GM12872 (cell line): ENCODE results near the gene IGSF21.

Experiments
- CTCF ChIP-seq: IDR thresholded peaks from 3 replicates; pipeline ENCODE4 v1.5.1; 2011; ENCODE audit warnings: low read depth, mild to moderate bottlenecking, low read length, moderate library complexity; ENCODE audit not compliant: insufficient read depth

Gene IGSF21

DNA sequence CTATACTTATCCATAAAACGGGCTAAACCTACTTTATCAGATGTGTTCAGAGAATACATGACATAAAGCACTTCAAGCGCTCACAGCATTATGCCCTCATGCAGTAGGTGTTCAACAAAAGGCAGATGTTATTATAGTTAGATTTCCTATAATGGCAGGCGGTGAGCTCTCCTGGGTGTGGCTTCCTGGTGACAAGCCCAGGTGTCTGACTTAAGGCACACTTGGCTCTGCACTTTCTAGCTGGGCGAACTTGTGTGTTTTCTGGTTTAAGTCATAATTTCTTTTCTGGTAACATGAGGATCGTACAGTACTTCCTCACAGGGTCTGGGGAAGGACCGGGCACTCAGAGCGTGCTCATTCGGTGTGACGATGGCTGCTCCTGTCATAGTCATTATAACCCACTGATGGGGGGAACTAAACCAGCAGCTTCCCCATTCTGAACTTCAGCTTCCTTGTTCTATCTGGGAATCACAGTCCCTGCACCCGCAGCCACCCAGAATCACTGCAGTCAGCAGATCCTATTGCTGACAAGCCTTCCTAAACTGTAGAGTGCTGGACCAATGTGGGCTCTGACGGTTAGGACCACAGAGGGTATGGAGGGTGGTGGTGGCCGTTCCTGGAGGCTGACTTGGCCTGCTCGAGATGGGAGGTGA, 52.8 kb downstream of the IGSF21 start:
- no peak for TF ChIP-seq CTCF

DNA sequence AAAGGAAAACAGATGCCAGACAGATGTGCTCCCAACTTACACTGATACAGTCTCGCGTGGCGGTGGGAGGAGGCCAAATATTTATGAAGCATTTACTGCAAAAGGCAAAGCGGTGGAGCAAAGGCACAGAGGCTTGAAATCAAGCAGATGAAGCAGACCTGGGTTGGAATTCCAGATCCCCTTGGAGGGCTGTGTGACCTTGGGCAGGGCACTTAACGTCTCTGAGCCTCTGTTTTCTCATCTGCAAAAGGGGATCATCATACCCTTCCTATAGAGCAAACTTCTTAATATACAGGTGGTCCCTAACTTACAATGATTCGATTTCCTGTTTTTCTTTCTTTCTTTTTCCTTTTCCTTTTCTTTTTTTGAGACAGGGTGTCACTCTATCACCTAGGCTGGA, 54.1 kb downstream of the IGSF21 start:
- no peak for TF ChIP-seq CTCF

- no peak for TF ChIP-seq CTCF
Measured at GRCh38 chr1:18166341-18166740, 58.7 kb downstream of the IGSF21 start.

GRCh38 chr1:18166929-18167328, 59.3 kb downstream of the IGSF21 start:
- TF ChIP-seq CTCF, result no peak

GRCh38 chr1:18170444-18170843, 62.8 kb downstream of the IGSF21 start:
- TF ChIP-seq CTCF, result no peak

DNA sequence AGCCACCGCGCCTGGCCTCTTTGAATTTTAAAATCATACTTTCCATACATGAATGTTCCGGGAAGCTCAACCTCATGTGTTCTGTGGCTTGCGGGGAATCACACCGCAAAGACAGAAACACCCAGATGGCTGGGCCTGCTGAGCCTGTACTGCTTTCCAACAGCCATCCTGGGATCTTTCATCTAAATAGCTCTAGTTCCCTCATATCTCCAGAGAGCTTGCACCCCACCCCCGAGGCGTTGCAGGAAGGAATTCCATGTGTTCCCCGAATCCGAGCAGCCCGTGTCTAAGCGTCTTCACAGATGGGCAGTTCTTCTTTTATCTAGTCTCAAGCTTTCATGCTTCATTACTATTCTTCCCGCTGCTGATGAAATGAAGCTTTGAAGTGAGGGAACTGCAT, 66.4 kb downstream of the IGSF21 start:
- TF ChIP-seq CTCF, result no peak

GRCh38 chr1:18175051-18175450, 67.5 kb downstream of the IGSF21 start:
- no peak for TF ChIP-seq CTCF
